GM23338 (cell line): ENCODE data around the gene NUDT13.

Source experiments
- CREB1 ChIP-seq: fragments of 250-450 bp; sonication (Bioruptor Pico); IDR thresholded peaks from 2 replicates; pipeline ENCODE4 v1.5.0; 2020; ENCODE audit warnings: low read depth, mild to moderate bottlenecking, moderate library complexity
- CTCF ChIP-seq, 2 experiments: fragments of 200-600 bp in 1 of 2; sonication (generic) in 1 of 2; conservative IDR thresholded peaks; 2 replicates each; pipeline versions ENCODE4 v1.5.1 to v1.6.1; 2016 to 2017; ENCODE audit warnings: antibody characterized with exemption in 2 of 2, low read depth in 2 of 2, mild to moderate bottlenecking in 2 of 2, moderate library complexity in 1 of 2
- EZH2 ChIP-seq: fragments of 200-600 bp; sonication (generic); IDR thresholded peaks from one replicate; pipeline ENCODE4 v1.8.0; 2017; ENCODE audit warnings: antibody characterized with exemption, mild to moderate bottlenecking, low read depth; ENCODE audit not compliant: unreplicated experiment
- EZH2phosphoT487 ChIP-seq: fragments of 200-600 bp; sonication (generic); IDR thresholded peaks from one replicate; pipeline ENCODE4 v1.8.1; 2018; ENCODE audit warnings: antibody characterized with exemption; ENCODE audit not compliant: unreplicated experiment
- NANOG ChIP-seq: IDR thresholded peaks from 2 replicates; pipeline ENCODE4 v1.6.1; 2016; ENCODE audit warnings: antibody characterized with exemption, borderline replicate concordance
- POLR2AphosphoS5 ChIP-seq: IDR thresholded peaks from 2 replicates; pipeline ENCODE4 v1.6.1; 2016; ENCODE audit warnings: antibody characterized with exemption, low read depth
- REST ChIP-seq: IDR thresholded peaks from one replicate; pipeline ENCODE4 v1.6.1; 2018; ENCODE audit warnings: antibody characterized with exemption; ENCODE audit not compliant: unreplicated experiment
- ZNF462 ChIP-seq: fragments of 250-450 bp; sonication (Bioruptor Pico); IDR thresholded peaks from 2 replicates; pipeline ENCODE4 v1.5.0; 2020; ENCODE audit warnings: mild to moderate bottlenecking, moderate library complexity

- no peak for TF ChIP-seq CTCF (conservative IDR thresholded peaks at IDR 0.05; ENCODE audit: low read depth in 2 of 2)
- TF ChIP-seq REST = no peak
- no peak for TF ChIP-seq POLR2AphosphoS5
- TF ChIP-seq EZH2 = no peak
- TF ChIP-seq EZH2phosphoT487 = no peak
- no peak for TF ChIP-seq CREB1 (CRISPR knock-in tag)
- no peak for TF ChIP-seq NANOG
- no peak for TF ChIP-seq ZNF462 (CRISPR knock-in tag)
Observed at GRCh38 chr10:73065441-73065840, 44.8 kb upstream of the NUDT13 start.
